Measurements from ENCODE around the gene SUGT1.

DNA sequence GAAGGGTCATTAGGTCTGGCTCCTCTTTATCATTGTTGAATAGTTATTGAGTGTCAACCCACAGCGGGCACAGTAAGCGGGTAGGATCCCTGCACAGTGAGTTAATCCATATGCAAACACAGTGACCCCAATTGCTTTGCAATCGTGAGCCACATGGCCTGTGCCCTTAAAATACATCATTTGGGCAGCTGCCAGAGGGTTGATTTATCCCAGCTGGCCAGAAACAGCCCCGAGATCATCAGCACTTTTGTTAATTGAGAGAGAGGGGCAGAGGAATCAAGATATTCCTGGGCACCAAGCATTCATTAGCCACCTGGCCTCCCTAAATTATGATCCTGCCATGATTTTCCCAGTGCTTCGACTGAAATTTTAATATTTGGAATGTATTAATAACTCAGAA lies 96.8 kb downstream of the SUGT1 start:
- TF ChIP-seq, protein P1, sequence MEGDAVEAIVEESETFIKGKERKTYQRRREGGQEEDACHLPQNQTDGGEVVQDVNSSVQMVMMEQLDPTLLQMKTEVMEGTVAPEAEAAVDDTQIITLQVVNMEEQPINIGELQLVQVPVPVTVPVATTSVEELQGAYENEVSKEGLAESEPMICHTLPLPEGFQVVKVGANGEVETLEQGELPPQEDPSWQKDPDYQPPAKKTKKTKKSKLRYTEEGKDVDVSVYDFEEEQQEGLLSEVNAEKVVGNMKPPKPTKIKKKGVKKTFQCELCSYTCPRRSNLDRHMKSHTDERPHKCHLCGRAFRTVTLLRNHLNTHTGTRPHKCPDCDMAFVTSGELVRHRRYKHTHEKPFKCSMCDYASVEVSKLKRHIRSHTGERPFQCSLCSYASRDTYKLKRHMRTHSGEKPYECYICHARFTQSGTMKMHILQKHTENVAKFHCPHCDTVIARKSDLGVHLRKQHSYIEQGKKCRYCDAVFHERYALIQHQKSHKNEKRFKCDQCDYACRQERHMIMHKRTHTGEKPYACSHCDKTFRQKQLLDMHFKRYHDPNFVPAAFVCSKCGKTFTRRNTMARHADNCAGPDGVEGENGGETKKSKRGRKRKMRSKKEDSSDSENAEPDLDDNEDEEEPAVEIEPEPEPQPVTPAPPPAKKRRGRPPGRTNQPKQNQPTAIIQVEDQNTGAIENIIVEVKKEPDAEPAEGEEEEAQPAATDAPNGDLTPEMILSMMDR (conservative IDR thresholded peaks at IDR 0.05; ENCODE audit: low read depth, low read length): no peak
- no peak for TF ChIP-seq EZH2 (IDR thresholded peaks at IDR 0.05; ENCODE audit: borderline replicate concordance, low read depth, low read length, poor library complexity, severe bottlenecking)
